GM18498 (cell line): ENCODE data around the gene CRYBG3.

Experiments used
- ATAC-seq: cut with Tn5 transposase; IDR thresholded peaks from one replicate; pipeline ENCODE4 v1.9.1; 2021; ENCODE audit warnings: mild to moderate bottlenecking, moderate library complexity; ENCODE audit not compliant: unreplicated experiment

CRYBG3 gene

DNA sequence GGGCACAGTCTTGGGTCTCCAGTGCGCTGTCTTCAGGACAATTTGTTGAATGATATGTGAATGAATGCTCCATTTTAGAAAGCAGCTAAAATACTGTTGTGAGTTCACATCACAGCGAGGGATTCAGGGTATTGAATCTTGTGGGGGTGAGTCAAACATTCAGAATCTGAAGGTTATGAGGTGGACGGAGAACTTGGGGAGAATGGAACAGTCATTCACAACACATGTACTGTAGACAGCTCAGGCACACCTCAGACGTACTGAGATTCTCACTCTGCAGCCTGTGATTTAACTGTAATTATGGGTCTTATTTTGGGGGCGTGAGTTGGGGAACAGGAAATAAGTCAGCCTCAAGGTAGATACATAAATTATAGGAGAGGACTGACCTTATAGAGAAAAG lies 13.9 kb downstream of the CRYBG3 start:
- no peak for ATAC-seq

- no peak for ATAC-seq
These were observed 16.6 kb downstream of the CRYBG3 start for GRCh38 chr3:97838393-97838792.

DNA sequence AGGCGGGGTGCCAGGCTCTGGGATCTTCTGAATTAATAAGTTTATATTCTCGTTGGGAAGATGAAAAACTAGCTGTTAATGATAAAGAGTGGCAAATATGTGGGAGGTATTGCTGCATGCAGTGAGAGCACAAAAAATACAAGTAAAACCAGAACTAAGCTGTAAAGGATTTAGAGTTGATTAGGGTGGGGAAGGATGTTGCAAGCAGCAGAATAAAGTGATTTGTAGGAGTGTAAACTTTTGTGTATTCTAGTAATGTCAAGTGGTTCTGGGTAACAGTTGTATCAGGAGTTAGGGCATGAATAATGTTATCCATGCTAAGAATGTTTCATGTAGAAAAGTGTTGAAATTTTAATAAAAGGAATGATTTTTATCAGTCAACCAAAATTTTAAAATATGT lies 18.1 kb downstream of the CRYBG3 start:
- ATAC-seq = no peak

- no peak for ATAC-seq
These were observed 19.5 kb downstream of the CRYBG3 start for GRCh38 chr3:97841304-97841703.

- no peak for ATAC-seq
These were observed 20.1 kb downstream of the CRYBG3 start for GRCh38 chr3:97841956-97842355.

DNA sequence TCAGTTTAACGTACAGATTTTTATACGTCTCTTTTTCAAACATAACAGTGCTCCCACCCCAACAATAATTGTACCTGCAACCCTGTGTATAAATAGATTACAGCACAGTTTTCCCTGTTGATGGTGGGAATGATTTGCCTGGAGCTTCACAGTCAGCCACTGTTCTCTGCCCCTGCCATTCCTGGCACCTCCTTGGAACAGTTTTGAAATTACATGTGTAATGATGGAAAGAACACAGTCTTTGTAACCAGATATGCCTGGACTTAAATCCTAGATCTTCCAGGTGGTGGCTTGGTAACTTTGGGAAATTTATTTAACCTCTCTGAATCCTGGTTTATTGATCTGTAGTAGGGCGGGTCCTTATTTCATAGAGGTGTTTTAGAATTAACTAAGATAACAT lies 27.0 kb downstream of the CRYBG3 start:
- no peak for ATAC-seq

DNA sequence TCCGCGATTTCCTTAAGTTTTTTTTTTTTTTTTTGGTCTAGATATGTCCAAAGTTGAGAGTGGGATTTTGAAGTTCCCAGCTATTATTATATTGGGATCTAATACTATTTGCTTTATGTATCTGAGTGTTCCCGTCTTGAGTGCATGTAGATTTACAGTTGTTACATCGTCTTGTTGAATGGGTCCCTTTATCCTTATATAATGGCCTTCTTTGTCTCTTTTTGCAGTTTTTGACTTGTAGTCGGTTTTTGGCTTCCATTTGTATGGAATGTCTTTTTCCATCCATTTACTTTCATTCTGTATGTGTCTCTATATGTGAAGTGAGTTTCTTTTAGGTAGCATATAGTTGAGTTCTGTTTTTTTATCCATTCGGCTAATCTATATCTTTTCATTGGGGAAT lies 35.6 kb downstream of the CRYBG3 start:
- ATAC-seq = no peak

- no peak for ATAC-seq
These were observed 38.6 kb downstream of the CRYBG3 start for GRCh38 chr3:97860364-97860763.

- ATAC-seq = no peak
These were observed 40.8 kb downstream of the CRYBG3 start for GRCh38 chr3:97862582-97862981.

DNA sequence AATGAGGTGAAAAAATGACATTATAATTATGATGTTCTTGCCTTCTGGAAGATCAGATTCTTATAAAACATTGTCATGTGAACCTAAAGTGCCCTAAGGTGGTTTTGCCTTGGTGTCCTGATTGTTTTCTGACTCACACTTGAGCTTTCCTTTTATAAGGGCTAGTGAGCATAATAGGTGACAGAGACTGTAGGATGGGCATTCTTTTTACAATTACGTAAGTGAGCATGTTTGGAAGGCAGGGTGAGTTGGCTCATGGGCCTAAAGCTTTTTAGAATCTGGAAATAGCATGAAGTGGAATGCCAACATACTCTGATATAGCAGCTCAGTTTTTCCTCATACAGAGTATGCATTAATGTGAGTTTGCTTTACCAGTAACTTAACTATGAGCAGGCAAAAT lies 41.2 kb downstream of the CRYBG3 start:
- ATAC-seq = no peak

GRCh38 chr3:97863775-97864174 lies 42.0 kb downstream of the CRYBG3 start:
- no peak for ATAC-seq

DNA sequence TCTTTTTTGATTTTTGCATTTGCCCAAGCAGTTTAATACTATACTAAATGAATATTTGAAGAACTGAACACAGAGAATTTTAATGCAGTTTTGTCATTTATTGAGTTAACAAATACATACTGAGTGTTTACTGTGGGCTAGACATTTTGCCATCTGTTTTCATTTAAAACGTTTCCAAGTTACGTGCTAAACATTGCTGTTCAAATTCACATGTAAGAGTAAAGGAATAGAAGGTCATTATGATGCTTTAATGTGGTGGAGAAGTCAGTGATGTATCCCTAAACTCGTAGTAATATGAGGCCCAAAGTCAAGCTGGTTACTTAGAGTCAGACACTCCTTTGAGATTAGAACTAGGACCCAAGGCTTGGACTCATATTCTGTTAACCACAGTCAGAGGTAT lies 49.4 kb downstream of the CRYBG3 start:
- ATAC-seq = no peak

DNA sequence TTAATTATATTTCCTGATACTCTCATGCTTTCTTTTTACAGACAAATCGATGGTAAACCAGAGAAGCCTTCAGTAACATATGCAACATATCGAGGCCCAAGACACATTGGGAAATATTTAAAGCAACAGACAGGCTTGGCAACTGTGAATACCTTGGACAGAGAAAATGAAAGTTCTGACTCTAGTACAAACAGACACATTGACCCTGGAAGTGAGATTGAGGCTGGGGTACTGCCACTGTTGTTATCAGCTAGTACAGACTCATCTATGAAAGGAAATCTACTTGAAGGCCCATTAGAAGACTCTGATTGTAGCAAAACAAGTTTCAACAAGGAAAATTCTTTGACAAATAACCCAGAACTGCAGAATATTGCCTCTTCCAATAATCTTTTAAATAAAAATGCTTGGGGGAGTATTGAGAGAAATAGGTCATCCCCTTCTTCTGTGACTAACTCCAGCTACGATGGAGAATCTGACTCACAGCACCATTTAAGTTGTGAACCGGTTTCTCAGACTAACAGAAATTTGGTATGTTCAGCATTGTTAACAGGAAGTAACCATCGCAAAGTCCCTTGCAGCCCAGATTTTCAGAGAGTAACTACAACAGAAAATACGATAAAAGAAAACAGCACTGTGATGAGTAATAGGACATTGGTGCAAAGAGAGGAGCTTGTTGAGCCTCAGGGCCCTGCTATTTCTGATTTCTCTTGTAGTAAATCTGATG lies 50.2 kb downstream of the CRYBG3 start:
- no peak for ATAC-seq

GRCh38 chr3:97872525-97873042 lies 50.8 kb downstream of the CRYBG3 start:
- ATAC-seq = no peak

DNA sequence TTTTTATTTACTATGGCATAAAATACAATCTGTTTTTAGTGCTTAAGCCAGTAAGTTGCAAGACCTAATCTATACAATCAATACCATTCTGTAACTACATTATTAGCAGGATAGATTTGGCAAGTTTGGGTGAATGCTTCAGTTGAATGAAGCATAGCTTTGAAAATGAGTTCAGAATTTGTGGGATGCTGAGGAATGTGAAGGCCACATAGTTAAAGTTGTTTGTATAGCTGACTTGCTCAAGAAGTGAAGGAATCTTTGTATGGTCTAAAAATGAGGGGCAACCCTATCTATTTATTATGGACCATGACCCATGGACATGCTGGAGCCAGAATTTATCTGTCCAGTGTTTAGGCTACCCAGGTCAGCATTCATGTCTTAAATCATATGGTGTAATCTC lies 58.5 kb downstream of the CRYBG3 start:
- ATAC-seq = no peak

GRCh38 chr3:97882975-97883598 lies 61.3 kb downstream of the CRYBG3 start:
- ATAC-seq = no peak

GRCh38 chr3:97883736-97884135 lies 61.9 kb downstream of the CRYBG3 start:
- no peak for ATAC-seq

- ATAC-seq = no peak
These were observed 62.8 kb downstream of the CRYBG3 start for GRCh38 chr3:97884586-97885123.

DNA sequence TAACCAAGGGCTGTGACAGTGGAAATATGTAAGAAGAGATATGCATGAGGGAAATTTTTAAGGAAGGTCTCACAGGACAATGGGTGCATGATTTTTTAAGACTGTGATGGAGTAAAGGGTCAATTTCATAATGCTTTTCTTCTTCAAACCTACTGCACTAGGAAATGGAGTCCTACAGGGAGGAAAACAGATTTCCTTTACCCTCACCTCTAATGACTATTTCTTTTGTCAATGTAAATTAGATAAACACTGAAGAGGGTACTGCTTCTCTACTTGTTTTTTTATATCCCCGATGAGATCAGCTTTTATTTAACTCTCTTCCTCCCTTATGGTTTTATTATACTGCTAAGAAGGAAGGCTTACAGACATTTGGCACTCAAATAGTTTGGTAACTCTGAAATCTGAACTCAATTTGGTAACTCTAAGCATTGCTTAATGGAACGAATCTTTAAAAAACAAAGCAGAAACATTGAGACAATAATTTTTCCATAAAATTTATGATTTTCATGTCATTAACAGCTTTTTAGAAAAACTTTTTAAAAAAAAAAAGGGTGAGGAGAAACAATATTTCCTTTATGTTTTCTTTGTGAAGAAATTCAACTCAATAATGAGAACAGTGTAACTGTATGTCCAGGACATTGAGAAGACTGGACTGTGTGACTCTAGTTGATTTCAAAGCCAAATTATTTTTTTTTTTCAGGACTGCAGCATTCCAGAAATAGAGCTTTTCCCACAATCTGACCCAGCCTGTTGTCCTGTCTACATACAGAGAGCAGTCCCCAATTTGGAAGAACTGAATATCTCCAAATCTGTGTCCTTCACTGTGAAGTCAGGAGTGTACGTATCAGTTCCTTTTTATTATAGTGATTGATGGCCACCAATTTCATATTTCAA lies 64.4 kb downstream of the CRYBG3 start:
- no peak for ATAC-seq

GRCh38 chr3:97889814-97890213 lies 68.0 kb downstream of the CRYBG3 start:
- ATAC-seq = no peak

DNA sequence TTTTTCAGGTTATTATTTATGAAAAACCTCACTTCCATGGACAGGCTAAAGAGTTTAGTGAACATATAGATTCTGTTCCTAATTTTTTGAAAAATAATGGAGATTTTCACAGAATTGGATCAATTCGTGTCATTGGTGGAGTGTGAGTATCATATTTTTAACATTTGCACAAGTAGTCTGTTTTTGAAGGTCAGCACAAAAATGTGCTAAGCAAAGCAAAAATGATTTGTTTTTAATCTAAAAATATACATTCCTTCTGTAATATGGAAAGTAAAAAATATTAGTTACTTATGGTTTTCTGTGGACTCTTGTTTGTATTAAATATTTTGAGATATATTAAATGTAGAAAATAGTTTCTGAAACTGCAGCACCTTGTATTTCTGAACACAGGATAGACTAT lies 71.0 kb downstream of the CRYBG3 start:
- ATAC-seq = no peak
